Natural killer cell (primary cell): Measurements from ENCODE around the gene SMARCA1. TPM values are rescaled to one million over a fixed set of nuclear protein-coding genes. Genes with fewer than 3 reads are reported as not detected.

Experiments used
- ATAC-seq, 3 donors: fragments of 150-1000 bp in 2 of 3; fragments of 200-7000 bp in 1 of 3; cut with Tn5 transposase; 1 replicate in 1 of 3; 2 replicates in 2 of 3; pipeline ENCODE4 v1.10.0; 2021; ENCODE audit warnings: mild to moderate bottlenecking in 2 of 3, moderate library complexity in 2 of 3
- DNase-seq, 2 donors: peaks; one replicate each; pipeline versions ENCODE4 v3.0.0 to v3.0.0-alpha.2; 2013 to 2021; ENCODE audit warnings: mixed read lengths in 1 of 2
- H3K27ac ChIP-seq: one replicate; pipeline ENCODE4 v1.5.1; 2013; ENCODE audit warnings: mild to moderate bottlenecking, low read length
- H3K27me3 ChIP-seq: one replicate; pipeline ENCODE4 v1.6.1; 2013; ENCODE audit warnings: low read length; ENCODE audit not compliant: control insufficient read depth, insufficient read depth
- H3K36me3 ChIP-seq: one replicate; pipeline ENCODE4 v1.6.1; 2013; ENCODE audit warnings: low read length; ENCODE audit not compliant: control insufficient read depth, insufficient read depth
- H3K4me1 ChIP-seq: one replicate; pipeline ENCODE4 v1.6.1; 2013; ENCODE audit warnings: low read length; ENCODE audit not compliant: control insufficient read depth, insufficient read depth
- H3K4me3 ChIP-seq: one replicate; pipeline ENCODE4 v1.5.1; 2013; ENCODE audit warnings: low read length
- H3K9me3 ChIP-seq: one replicate; pipeline ENCODE4 v1.6.1; 2013; ENCODE audit warnings: low read length; ENCODE audit not compliant: control insufficient read depth, insufficient read depth
- H3K27ac Mint-ChIP-seq, 2 donors: one replicate each; pipeline ENCODE4 v1.8.0; 2022; ENCODE audit warnings: mild to moderate bottlenecking in 2 of 2, mixed read lengths in 2 of 2, moderate library complexity in 1 of 2
- H3K27me3 Mint-ChIP-seq, 2 donors: one replicate each; pipeline ENCODE4 v1.8.0; 2022; ENCODE audit warnings: low read depth in 2 of 2, mixed read lengths in 2 of 2
- H3K36me3 Mint-ChIP-seq: one replicate; pipeline ENCODE4 v1.8.0; 2022; ENCODE audit warnings: mixed read lengths
- H3K4me1 Mint-ChIP-seq, 2 donors: one replicate each; pipeline ENCODE4 v1.8.0; 2022; ENCODE audit warnings: mixed read lengths in 2 of 2
- H3K4me3 Mint-ChIP-seq: one replicate; pipeline ENCODE4 v1.8.0; 2022; ENCODE audit warnings: mild to moderate bottlenecking, moderate library complexity, mixed read lengths
- H3K9me3 Mint-ChIP-seq, 2 donors: one replicate each; pipeline ENCODE4 v1.8.0; 2022; ENCODE audit warnings: mixed read lengths in 2 of 2
- WGBS: methylation state at CpG from one replicate; pipeline ENCODE4 v1.1.7; 2013; ENCODE audit warnings: missing lambda C conversion rate; ENCODE audit not compliant: insufficient coverage; 5-methylcytosine and 5-hydroxymethylcytosine counted together
- intact Hi-C: fragments of 100-400 bp; cut with micrococcal nuclease; formaldehyde crosslinking; loops from one replicate; pipeline ENCODE4 v1.14.2; 2022
- total RNA-seq, 4 donors: library from RNA; stranded (reverse); fragments of 120-200 nt in 1 of 4; gene quantifications; one replicate each; pipeline versions ENCODE4 v1.2.3 to v1.2.4, GENCODE V29; 2013 to 2022
- TF ChIP-seq, protein P1 (sequence below): fragments of 200-600 bp; IDR thresholded peaks from one replicate; pipeline ENCODE4 v1.8.0; 2022; ENCODE audit warnings: antibody characterized with exemption

SMARCA1 gene
- total RNA-seq, 3 donors from 2014 or later (not counting 1 experiment from before 2014, with no cell fraction given): 0.18 TPM; not detected in 2

DNA sequence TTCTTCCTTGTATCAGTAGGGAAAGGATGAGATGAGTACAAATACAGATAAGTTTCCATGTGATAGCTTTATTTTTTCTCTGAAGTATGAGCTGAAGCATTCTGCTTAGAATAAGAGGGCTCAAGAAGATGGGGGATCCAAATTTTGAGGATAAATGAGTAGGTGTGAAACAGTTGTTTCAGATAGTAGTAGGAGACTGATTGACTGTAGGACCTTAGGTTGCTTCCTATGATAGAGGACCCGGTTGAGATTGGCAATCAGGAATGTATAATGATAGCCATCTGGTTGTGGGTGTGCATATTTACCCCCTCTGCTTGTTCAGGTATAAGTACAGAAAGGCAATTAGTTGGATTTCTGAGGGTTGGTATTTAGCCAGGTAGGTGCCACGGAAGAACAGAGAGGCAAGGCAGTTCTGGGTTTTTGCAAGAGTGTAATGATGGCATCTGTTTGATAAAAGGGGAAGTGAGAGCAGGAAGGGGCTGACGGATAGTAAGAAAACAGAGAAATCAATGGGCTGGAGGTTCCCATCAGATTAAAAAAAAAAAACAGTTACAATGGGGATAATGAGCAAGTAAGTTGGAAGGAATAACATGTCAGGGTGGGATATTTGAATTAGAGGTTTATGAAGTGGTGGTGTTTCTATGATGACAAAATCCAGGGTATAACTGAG, 30.5 kb upstream of the SMARCA1 start:
- Mint-ChIP-seq H3K9me3 (no peaks in the 10 kb centered on the region), H3K27ac (no peak overlapping the region), H3K36me3 (no peaks in the 10 kb centered on the region), H3K4me3 (no peak overlapping the region), H3K27me3 (peaks cover 0 to 3% of the 10 kb centered on the region in 2 donors), H3K4me1 (no peaks in the 10 kb centered on the region)
- Histone ChIP-seq H3K9me3 (no peaks in the 10 kb centered on the region), H3K4me3 (no peak overlapping the region), H3K27me3 (no peaks in the 10 kb centered on the region), H3K27ac (no peak overlapping the region), H3K4me1 (no peaks in the 10 kb centered on the region), H3K36me3 (no peaks in the 10 kb centered on the region)
- intact Hi-C loops: no loop called here
- TF ChIP-seq, protein P1, sequence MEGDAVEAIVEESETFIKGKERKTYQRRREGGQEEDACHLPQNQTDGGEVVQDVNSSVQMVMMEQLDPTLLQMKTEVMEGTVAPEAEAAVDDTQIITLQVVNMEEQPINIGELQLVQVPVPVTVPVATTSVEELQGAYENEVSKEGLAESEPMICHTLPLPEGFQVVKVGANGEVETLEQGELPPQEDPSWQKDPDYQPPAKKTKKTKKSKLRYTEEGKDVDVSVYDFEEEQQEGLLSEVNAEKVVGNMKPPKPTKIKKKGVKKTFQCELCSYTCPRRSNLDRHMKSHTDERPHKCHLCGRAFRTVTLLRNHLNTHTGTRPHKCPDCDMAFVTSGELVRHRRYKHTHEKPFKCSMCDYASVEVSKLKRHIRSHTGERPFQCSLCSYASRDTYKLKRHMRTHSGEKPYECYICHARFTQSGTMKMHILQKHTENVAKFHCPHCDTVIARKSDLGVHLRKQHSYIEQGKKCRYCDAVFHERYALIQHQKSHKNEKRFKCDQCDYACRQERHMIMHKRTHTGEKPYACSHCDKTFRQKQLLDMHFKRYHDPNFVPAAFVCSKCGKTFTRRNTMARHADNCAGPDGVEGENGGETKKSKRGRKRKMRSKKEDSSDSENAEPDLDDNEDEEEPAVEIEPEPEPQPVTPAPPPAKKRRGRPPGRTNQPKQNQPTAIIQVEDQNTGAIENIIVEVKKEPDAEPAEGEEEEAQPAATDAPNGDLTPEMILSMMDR: no peak
- ATAC-seq (no peak), DNase-seq (no peak)
- WGBS: 45% methylated on average over 3 of the region's 3 CpGs

DNA sequence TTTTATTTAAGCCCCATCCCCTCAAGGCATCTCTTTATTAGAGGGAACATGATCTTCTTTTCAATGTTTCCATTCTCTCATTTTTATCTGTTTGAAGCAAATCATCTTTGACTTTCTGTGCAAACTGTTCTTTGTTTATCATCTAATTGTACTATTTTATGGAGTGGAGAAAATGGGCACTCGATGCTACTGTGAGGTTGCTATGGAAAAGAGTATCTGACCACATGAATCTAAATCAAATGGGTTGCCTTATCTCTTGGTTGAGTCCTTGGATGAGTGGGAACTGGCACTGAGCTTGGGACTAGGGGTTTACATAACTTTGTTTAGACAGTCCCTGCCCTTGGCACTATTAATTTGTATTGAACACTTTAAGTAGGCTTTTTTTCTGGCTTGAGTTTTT, 25.8 kb upstream of the SMARCA1 start:
- ATAC-seq (no peak), DNase-seq (no peak)
- no peaks in the 10 kb centered on the region for H3K36me3 Mint-ChIP-seq
- Histone ChIP-seq H3K36me3 (no peaks in the 10 kb centered on the region), H3K4me3 (no peak overlapping the region), H3K9me3 (no peaks in the 10 kb centered on the region), H3K27me3 (no peaks in the 10 kb centered on the region), H3K4me1 (no peaks in the 10 kb centered on the region), H3K27ac (no peak overlapping the region)
- TF ChIP-seq, protein P1: no peak
- WGBS: 75% methylated on average over 1 of the region's 1 CpG
- H3K27me3 Mint-ChIP-seq: peaks cover 0 to 3% of the 10 kb centered on the region in 2 donors
- H3K27ac Mint-ChIP-seq: no peak overlapping the region
- no peaks in the 10 kb centered on the region for H3K9me3 Mint-ChIP-seq
- no peaks in the 10 kb centered on the region for H3K4me1 Mint-ChIP-seq
- H3K4me3 Mint-ChIP-seq: no peak overlapping the region
- intact Hi-C loops: no loop called here

DNA sequence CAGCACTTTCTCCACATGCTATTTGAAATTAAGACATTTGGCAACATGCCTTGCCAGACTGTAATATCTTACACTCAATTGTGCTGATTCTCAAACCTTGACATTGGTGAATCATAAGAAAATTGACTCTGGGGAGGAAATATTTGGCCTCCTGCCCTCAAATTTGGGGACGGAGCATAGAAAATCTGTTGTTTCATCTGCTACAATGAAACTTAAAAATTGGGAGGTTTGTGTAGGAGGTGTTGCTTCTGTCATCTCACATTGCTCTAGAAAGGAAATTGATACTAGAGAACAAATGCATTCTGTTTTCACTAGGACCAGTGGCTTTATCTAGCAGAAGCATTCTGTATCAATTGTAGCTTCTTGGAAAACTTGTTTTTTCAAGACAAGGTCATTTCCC, 22.1 kb upstream of the SMARCA1 start:
- TF ChIP-seq, protein P1: no peak
- Histone ChIP-seq H3K9me3 (no peaks in the 10 kb centered on the region), H3K27ac (no peak overlapping the region), H3K36me3 (no peaks in the 10 kb centered on the region), H3K4me1 (peaks cover 5% of the 10 kb centered on the region), H3K4me3 (no peak overlapping the region), H3K27me3 (no peaks in the 10 kb centered on the region)
- no peaks in the 10 kb centered on the region for H3K9me3 Mint-ChIP-seq
- intact Hi-C loops: no loop called here
- no peaks in the 10 kb centered on the region for H3K4me1 Mint-ChIP-seq
- no peak for ATAC-seq
- DNase-seq: no peak
- no peak overlapping the region for H3K4me3 Mint-ChIP-seq
- H3K27me3 Mint-ChIP-seq: peaks cover 0 to 9% of the 10 kb centered on the region in 2 donors
- WGBS: 56% methylated on average over 1 of the region's 1 CpG
- no peaks in the 10 kb centered on the region for H3K36me3 Mint-ChIP-seq
- no peak overlapping the region for H3K27ac Mint-ChIP-seq

DNA sequence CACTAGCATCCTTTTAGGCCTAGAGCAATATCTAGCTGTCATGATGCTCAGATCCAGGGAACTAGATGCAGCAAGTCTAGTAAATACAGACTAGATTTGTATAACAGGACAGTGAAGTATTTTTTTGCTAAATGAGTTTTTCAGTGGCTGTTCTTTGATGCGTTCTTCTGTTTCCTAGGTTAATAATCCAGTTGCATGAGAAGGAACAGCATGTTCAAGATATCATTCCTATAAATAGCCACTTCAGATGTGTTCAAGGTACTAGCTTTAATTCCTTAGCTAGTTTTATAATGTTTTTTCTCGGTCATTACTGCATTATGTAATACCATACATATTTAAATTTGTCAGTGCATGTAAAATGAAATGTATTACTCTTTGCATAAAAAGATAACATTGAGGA, 21.5 kb upstream of the SMARCA1 start:
- H3K27me3 ChIP-seq: no peaks in the 10 kb centered on the region
- Mint-ChIP-seq H3K4me3 (no peak overlapping the region), H3K27me3 (peaks cover 2 to 11% of the 10 kb centered on the region in 2 donors), H3K27ac (no peak overlapping the region), H3K36me3 (no peaks in the 10 kb centered on the region), H3K4me1 (peaks cover 0 to 3% of the 10 kb centered on the region in 2 donors), H3K9me3 (no peaks in the 10 kb centered on the region)
- H3K36me3 ChIP-seq: no peaks in the 10 kb centered on the region
- no peaks in the 10 kb centered on the region for H3K9me3 ChIP-seq
- intact Hi-C loops: no loop called here
- ATAC-seq (no peak), DNase-seq (no peak)
- WGBS: no CpG with 5 or more reads among the region's 2 CpGs
- H3K4me3 ChIP-seq: no peak overlapping the region
- H3K27ac ChIP-seq: no peak overlapping the region
- TF ChIP-seq, protein P1: no peak
- H3K4me1 ChIP-seq: peaks cover 7% of the 10 kb centered on the region
